GM21381 (cell line): ENCODE data around the gene GATAD2A.

Source experiments
- ATAC-seq: cut with Tn5 transposase; IDR thresholded peaks from one replicate; pipeline ENCODE4 v1.9.1; 2021; ENCODE audit warnings: mild to moderate bottlenecking, moderate library complexity; ENCODE audit not compliant: unreplicated experiment

Gene GATAD2A

DNA sequence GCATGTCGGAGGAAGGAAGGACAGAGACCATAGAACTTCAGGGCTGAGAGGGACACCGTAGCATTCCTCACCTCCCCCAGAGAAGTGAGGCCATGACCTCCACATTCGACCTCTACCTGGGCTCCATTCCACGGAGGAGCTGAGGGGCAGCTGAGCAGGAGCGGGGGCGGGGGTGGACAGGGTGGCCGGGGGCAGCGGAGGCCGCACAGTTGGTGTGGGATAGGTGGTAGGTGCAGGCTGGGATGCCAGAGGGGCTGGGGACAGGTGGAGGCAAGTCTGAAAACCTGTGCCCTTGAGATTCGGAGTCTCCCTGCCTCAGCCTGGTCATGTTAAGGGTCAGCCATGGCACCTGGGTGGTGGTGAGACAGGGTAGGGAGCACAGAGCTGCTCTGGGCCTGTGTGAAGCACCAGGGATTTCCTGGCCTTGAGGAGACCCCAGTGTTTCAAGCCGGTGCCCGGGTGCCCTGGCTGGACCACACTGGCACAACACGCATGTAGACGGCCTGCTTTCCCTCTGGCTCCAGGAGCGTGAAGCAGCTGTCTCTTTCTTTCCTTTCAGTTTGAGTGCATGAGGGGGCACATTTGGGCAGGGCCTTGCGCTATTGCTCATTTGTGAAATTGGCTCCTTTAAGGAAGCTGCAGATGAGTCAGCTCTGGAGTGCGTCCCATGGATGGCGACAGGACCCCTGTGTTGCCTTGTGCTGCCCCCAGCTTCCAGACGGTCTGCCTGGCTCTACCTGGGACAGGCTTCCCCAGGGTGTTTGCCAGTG is 58.1 kb downstream of the GATAD2A start:
- no peak for ATAC-seq

DNA sequence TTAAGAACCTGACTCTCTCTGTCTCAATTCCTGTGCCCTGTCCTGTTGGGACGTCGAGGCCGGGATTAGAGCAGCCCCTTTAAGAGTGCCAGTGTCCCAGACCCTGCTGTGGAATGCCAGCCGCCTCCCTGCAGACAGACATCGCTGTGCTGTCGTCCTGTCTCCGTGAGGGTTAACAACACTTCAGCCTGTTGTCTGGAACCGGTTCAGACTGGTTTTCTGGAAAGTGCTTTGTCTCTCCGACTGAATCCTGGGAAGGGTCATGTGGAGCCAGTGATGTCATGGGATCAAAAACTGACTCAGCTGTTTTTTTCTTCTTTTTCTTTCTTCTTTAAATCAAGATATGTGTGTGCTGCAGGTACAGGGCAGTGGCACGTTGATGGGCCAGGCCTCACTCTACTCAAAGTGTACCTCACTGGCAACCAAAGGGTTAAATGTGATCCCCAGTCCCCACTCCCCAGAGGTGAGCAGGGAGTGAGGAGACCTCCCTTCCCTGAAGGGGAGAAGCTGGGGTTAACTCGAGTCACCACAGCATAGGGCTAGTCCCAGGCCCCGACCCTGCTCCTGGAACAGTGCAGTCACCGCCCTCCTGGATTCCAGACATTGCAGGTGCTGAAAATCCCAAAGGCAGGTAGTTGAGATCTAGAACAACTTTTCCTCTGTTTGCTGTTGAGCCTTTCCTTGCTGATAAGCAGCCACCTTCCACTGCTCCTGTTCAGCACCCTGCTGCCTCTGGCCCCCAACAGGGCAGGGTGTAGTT is 59.0 kb downstream of the GATAD2A start:
- no peak for ATAC-seq

DNA sequence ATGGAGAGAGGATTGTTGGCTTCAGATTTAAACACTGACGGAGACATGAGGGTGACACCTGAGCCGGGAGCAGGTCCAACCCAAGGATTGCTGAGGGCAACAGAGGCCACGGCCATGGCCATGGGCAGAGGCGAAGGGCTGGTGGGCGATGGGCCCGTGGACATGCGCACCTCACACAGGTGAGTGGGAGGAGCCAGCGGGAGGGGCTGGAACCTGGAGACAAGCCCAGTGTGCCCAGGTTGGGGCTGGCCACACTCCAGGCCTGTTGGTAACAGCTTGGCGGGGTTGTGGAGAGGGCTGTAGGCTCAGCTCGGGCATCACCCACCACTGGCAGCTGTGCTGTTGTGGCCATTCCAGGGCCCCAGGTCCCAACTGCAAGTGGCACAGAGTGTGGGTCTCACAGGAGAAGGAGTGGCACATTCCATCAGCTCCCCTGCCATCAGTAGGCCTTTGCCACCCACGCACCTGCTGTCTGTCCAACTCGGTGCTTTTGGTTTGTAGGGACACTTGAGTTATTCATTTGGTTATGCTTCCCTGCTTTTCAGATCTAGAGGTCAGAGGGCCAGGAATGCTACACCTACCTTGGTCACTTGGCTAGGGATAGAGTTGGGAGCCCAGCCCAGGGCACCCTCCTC is 60.1 kb downstream of the GATAD2A start:
- ATAC-seq, result no peak

DNA sequence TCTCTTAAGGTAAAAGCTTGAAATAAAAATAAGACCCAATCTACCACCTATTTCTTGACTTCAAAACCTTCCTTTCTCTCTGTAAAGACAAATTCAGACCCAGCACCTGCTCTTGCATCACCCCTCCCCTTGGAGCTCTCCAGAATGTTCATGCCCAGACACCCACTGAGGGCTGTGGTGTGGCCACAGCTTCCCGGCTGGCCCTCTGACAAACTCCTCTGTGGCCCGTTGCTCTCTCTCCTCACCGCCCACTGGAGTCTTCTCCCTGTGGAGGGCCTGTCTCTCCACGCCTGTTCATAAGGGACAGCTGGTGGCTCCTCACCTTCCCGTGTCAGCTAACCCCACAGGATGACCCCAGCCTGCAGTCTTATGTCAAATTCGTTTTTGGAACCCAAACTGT is 60.7 kb downstream of the GATAD2A start:
- ATAC-seq, result no peak

DNA sequence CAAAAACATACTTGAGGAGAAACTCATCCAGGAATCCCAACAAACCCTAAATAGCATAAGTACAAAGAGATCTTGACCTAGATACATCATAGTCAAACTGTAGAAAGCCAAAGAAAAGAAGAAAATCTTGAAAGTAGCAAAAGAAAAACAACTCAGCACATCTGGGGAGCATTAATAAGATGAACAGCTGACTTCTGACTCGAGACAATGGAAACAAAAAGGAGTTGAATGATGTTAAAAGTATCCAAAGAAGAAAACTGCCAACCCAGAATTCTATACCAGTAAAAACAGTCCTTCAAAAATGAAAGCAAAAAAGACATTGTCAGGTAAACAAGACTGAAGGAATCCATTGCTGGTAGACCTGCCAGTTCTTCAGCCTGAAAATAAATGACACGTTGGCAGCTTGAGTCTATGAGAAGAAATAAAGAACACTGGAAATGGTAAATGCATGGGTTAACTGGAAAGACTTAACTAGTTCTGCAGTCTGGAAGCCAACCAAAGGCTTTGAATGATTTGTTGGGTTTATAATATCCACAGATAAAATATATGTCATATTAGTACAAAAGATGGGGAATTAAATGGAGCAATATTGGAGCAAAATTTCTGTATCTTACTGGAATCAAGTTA is 63.1 kb downstream of the GATAD2A start:
- ATAC-seq, result no peak

DNA sequence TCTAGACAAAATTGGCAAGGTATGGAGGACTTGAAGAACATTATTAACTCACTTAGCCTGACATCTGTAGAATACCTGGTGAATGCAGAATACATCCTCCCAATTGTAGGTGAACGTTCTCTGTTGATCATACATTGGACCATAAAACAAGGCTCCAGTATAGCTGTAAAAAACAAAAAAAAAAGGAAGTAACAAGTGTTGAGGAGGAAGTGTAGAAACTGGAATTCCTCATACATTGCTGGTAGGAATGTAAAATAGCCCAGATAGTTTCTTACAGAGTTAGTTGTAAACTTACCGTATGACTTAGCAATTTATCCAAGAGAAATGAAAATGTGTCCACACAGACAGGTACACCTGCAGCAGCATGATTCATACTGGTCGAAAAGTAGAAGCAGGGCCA is 65.1 kb downstream of the GATAD2A start:
- no peak for ATAC-seq

DNA sequence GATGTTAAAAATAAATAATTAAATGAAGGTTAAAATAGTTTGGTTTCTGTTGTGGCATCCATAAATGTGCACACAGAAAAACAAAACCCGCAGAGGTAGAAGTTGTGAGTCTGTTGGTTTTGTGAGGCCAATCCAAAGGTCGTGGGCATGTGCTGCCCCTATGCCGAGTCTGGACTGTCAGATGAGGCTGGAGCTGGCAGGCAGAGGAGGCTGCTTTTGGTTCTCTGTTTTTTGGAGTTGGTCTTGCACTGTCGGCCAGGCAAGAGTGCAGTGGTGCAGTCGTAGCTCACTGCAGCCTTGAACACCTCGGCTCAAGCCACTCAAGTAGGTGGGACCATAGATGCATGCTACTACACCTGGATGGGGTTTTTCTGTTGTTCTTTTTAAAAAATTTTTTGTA is 66.2 kb downstream of the GATAD2A start:
- ATAC-seq, result peak; percentile 35

DNA sequence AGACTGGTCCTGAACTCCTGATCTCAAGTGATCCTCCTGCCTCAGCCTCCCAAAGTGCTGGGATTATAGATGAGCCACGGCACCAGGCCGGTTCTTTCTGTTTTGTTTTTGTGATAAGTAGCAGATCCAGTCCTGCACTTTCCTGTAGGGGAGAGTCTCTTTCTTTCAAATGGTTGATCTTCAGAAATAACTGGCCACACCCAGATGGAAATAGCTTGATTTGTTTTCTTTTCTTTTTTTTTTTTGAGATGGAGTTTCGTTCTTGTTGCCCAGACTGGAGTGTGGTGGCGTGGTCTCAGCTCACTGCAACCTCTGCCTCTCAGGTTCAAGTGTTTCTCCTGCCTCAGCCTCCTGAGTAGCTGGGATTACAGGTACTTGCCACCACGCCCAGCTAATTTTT is 66.6 kb downstream of the GATAD2A start:
- ATAC-seq, result peak; percentile 29

DNA sequence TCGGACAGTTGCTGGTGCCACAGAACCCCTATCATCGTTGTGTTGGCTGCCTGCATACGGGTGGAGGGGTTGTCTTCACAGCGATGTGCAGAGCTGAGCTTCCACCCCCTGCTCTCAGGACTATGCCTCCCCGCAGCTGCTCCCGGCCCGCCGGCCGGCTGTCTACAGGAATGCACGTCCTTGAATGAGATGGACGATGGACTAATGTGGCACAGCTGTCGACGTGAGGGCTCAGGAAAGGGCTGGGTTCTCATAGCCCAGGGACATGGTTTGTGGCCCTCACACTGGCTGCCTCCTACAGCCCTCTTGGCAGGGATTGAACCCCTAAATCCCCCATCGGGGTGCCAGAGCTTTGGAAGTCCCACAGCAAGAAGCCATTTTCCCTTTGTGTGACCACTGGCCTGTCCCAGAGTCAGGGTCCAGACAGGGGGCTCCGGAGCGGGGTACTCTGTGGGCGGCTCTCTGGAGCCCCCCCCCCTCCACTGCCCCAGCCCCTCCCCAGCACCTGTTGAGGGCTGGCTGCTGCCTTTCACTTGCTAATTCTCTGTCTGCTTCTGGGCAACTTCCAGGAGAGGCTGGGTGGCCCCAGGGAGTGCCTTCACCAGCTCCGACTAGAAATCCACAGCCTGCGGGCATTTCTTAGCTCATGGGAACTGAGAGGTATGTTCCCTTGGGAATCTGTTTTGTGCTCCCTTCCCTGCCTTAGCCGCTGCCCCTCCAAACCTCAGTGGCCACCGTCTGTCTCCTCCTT is 69.7 kb downstream of the GATAD2A start:
- no peak for ATAC-seq

DNA sequence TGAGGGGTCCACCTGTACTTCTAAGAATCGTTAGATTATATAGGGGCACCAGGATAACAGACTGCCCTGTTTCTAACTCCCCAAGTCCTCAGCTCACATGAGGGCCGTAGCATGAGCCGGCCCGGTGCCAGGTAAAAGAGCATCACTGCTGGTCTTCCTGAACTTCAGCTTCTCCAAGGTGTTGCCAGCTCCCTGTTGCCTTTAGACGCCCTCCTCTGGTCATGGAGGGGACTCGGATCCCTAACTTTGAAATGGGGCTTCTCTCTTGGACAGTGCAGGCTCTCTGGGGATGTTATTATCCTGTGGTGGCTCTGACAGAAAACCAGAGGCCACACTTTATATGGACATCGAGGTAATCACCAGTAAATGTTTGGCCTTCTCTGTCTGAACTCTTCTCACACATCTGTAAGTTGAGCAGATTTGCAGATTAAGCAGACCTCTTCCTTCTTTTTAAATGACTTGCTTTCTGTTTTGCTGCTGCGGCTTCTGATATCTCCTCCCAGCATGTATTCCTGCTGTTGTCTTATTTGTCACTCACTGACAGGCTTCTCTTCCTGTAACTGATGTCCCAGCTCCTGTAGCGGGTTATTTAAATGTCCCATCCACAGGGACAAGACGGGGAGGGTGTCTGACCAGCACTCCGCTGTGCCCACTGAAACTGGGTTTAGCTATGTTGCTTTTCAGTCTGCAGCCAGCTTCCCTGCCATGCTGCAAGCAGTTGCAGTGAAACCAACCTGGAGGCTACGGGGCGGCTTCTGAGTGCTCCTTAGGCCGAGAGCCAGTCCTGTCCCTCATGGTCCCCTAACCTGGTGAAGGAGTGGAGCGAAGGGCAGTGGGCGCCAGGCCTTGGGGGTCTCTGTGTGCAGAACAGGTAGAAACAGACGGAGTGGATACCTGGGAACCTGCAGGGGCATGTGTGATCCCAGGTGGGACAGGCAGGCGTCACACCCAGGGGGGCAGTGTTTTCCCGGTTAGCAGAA is 70.7 kb downstream of the GATAD2A start:
- ATAC-seq, result no peak

DNA sequence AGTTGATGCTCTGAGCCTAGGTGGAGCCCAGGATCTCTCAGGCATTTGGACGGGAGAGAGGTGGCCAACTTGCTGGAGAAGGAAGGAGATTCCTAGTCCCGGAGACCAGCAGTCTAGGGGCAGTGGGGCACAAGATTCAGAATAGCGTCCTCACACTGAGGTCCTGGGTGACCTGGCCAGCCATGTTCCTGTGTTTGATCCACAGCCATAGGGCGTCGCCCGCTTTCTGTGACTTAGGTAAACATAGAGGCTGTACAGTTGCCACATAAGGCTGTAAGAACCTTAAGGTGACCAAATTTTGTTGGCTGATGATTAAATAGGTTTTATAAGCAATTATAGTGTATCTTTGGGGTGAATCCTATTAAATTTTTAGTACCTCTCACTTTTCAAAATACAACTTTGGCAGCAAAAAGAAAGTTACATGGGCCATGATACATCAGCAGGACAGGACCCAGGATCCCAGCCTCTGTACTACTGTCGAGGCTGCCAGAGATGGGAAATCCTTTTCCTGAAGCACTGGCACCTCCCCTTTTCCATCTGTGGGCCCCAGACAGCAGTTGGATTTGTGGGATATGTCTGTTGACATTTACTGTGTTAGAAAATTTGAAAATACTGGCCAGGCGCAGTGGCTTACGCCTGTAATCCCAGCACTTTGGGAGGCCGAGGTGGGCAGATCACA is 72.4 kb downstream of the GATAD2A start:
- no peak for ATAC-seq

DNA sequence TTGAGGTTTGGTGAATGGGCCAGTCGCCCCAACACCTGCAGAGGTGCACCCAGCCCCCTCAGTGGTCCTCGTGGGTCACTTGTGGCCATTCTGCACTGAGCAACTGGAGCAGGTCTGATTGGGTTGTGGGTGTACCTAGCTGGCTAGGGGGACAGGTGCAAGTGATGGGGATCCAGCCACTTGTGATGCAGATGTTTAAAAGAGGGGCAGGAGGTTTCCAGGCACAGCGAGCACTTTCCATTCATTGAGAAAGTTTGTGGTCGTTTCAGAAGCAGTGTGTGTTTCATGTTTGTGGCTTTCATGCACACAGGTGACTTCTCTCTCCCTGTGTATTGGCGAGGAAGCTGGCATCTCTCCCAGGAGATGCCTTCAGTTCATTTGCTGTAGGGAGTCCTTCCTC is 75.2 kb downstream of the GATAD2A start:
- no peak for ATAC-seq

DNA sequence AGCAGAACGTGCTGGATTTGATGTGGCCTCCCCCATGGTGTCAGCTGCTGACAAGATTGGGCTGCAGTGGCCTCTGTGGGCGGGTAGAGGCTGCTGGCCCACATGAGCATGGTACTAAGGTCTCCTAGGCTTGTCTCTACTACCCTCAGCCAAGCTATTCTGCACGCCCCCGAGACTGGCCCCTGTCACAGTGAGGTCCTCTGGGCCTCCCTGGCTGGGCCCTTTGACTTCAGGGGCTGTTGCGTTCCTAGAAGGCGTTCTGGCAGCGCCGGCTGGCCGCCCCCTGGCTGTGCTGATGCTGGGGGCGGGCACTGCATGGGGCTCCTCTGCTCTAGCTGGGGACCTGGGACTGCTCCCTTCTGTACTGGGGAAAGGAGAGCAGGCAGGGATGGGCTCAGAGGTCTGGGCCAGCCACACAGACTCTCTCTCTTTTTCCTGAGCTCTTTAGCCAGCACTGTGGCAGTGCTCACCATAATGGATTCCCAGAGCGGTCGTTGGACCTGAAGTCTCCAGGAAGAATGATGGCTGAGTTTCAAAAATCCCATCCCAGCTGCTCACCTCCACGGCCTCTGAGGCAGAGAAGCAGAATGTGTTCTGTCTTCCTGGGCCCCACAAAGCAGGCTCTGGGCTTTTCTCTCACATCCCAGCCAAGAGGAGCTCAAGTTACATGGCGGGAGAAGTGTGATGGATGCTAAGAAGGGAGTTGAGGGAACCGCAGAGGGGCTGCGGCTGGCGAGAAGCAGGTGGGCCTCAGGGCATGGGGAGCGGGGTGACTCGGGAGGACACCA is 77.5 kb downstream of the GATAD2A start:
- ATAC-seq, result no peak

DNA sequence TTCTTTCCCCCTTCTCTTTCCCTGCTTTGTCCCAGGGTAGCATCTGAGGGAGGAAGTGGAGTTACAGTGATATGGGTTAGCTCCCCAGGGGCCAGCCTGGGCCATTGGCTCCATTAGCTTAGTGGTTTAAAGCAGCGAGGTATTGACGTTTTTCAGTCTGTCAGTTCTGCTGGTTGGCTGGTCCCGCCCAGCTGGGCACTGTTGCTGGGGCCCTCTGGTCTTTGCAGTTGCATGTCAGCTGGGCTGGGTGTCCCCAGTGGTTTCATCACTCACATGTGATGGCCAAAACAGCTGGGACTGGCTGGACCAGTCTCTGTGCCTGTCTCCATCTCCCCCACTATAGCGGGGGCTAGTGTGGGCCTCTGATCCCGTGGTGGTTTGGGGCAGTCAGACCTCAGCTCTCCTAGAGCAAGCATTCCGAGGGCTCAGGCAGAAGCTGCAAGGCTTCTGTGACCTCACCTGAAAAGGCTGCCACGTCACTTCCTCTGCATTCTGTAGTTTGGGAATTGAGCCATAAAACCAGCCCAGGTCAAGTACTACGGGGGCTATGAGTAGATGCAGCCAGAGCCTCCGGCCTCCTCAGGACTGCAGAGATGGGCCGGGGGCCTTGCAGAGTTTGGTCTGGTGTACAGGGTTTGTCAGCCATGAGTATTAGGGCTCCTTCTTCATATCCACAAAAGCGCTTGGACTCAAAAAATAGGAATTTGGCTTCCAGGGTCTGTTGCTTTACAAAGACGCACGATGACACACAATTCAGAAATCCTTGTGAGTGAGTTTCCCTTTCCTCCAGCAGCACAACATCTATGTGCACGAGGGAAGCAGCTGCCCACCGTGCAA is 79.9 kb downstream of the GATAD2A start:
- no peak for ATAC-seq

DNA sequence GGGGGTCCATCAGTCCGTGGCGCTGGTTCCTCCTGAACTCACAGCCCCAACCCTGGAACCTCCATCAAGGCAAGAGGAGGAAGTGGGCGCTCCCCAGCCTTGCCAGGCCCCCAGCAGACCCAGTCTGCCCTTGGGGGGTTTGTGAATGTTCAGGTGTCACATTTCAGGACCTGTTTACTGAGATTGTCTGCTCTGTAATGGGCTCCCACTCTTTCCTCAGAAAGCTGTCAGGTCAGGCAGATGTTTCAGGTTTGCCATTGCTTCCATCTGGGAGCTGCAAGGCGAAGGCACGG is 80.5 kb downstream of the GATAD2A start:
- ATAC-seq, result no peak

DNA sequence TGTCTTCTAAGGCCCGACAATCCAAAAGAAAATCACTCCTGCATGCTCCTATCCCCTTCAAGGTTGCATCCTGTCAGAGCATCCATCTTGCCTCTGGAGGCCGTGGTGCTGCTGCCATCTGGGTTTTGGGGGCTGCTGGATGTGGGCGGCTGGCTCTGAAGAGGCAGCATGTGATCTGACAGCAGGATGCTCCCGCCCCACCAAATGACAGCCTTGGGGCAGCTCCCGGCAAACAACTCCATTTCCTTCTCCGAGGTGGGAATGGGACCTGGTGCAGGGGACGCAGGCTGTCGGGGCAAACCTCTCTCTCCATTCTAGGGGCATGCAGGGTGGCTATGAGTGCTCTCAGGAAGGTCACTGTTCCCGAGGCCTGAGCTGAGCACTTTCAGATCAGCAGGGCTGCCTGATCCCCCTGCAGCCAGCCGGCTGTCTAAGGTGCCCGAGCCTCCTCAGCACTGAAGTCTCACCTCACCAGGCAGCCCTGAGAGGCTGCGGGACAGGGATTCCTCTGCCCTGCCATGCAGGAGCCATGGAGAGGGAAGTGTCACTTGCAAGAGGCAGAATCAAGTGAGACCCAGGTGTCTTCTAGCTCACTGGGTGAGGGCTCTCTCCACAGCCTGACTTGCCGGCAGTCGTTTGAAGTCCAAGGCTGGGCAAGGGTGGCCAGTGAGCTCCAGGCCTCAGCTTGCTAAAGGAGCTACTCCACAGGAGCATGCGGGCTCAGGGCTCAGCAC is 81.0 kb downstream of the GATAD2A start:
- ATAC-seq, result no peak
